Upper lobe of left lung (tissue), 6 donors: ENCODE results near the gene DST. TPM values are rescaled to one million over a fixed set of nuclear protein-coding genes. Genes with fewer than 3 reads are reported as not detected.

ENCODE experiments used
- ATAC-seq, 2 donors: fragments of 200-7000 bp; cut with Tn5 transposase; one replicate each; pipeline ENCODE4 v1.9.1; 2022; ENCODE audit warnings: mild to moderate bottlenecking in 2 of 2, moderate library complexity in 2 of 2; ENCODE audit not compliant: low FRiP score in 2 of 2
- DNase-seq, 2 donors: peaks; one replicate each; pipeline ENCODE4 v3.0.0-alpha.2; 2019 to 2020
- H3K27ac ChIP-seq, 4 donors: fragments of 200-600 bp; sonication (generic); one replicate each; pipeline ENCODE4 v1.5.1; 2016 to 2019
- H3K27me3 ChIP-seq, 4 donors: fragments of 200-600 bp; sonication (generic); one replicate each; pipeline ENCODE4 v1.5.1; 2017 to 2019
- H3K36me3 ChIP-seq, 4 donors: fragments of 200-600 bp; sonication (generic); one replicate each; pipeline ENCODE4 v1.5.1; 2016 to 2019
- H3K4me1 ChIP-seq, 4 donors: fragments of 200-600 bp; sonication (generic); one replicate each; pipeline ENCODE4 v1.5.1; 2018 to 2019
- H3K4me3 ChIP-seq, 4 donors: fragments of 200-600 bp; sonication (generic); one replicate each; pipeline ENCODE4 v1.5.1; 2017 to 2019; ENCODE audit warnings: mild to moderate bottlenecking in 2 of 4, moderate library complexity in 1 of 4
- H3K9me3 ChIP-seq, 4 donors: fragments of 200-600 bp; sonication (generic); one replicate each; pipeline ENCODE4 v1.5.1; 2018 to 2019
- EP300 ChIP-seq, 4 donors: sonication (generic); formaldehyde crosslinking; IDR thresholded peaks; one replicate each; pipeline ENCODE4 v1.5.1; 2017; ENCODE audit warnings: antibody characterized with exemption in 4 of 4, control low read depth in 2 of 4
- POLR2A ChIP-seq, 4 donors: fragments of 450-650 bp; IDR thresholded peaks; one replicate each; pipeline ENCODE4 v1.5.1; 2016 to 2017; ENCODE audit warnings: antibody characterized with exemption in 4 of 4, mild to moderate bottlenecking in 2 of 4
- POLR2AphosphoS5 ChIP-seq, 2 donors: sonication (generic); formaldehyde crosslinking; IDR thresholded peaks; one replicate each; pipeline ENCODE4 v1.5.1; 2017; ENCODE audit warnings: antibody characterized with exemption in 2 of 2
- WGBS, 2 donors: methylation state at CpG; one replicate each; pipeline ENCODE4 v1.1.5; 2017 to 2018; 5-methylcytosine and 5-hydroxymethylcytosine counted together
- total RNA-seq, 6 donors: library from RNA; depleted of rRNA in 4 of 6; stranded (reverse); fragments of >200 nt in 4 of 6; gene quantifications; one replicate each; pipeline versions ENCODE4 v1.1.0 to v1.2.1, GENCODE V29; 2016 to 2021
- TF ChIP-seq, protein P1 (sequence below), 6 experiments: fragments of 450-650 bp in 4 of 6; fragments of 200-600 bp in 2 of 6; sonication (generic) in 2 of 6; IDR thresholded peaks; one replicate each; pipeline ENCODE4 v1.5.1; 2016 to 2019; ENCODE audit warnings: antibody characterized with exemption in 6 of 6
- donor health status: DM: no; HTN: no; CAD: no; lungs with moderate emphysema.
- donor health status: DM: no; HTN: yes; CAD: no; lungs with severe emphysema.

DST gene
- total RNA-seq, 6 donors from 2014 or later, result 241 to 477 (median 341) TPM

DNA sequence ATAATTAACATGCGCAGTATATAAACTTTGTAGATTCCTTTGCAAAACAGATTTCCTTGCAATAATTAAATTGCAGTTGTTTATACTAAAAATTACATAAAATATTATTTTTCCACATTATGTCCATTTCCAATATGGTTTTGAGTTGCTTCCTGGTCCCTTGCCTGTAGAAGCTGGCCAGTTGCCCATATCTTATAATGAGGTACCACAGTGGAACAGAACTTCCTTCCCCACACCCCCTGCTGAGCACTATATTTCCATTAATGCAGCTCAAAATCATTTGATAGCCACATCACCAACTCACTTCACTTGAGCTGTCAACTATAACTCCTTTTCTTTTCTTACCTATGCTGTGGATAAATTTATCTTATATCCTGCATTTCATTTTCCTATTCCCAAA lies 194.6 kb downstream of the DST start:
- ATAC-seq, result no peak
- Histone ChIP-seq H3K9me3 (no peaks in the 10 kb centered on the region), H3K27ac (no peak overlapping the region), H3K4me1 (no peaks in the 10 kb centered on the region), H3K4me3 (no peak overlapping the region), H3K27me3 (no peaks in the 10 kb centered on the region), H3K36me3 (no peaks in the 10 kb centered on the region)
- no peak for DNase-seq
- TF ChIP-seq POLR2A (IDR thresholded peaks at IDR 0.05) (no peak), EP300 (IDR thresholded peaks at IDR 0.05) (no peak), POLR2AphosphoS5 (IDR thresholded peaks at IDR 0.05) (no peak)
- TF ChIP-seq, protein P1, sequence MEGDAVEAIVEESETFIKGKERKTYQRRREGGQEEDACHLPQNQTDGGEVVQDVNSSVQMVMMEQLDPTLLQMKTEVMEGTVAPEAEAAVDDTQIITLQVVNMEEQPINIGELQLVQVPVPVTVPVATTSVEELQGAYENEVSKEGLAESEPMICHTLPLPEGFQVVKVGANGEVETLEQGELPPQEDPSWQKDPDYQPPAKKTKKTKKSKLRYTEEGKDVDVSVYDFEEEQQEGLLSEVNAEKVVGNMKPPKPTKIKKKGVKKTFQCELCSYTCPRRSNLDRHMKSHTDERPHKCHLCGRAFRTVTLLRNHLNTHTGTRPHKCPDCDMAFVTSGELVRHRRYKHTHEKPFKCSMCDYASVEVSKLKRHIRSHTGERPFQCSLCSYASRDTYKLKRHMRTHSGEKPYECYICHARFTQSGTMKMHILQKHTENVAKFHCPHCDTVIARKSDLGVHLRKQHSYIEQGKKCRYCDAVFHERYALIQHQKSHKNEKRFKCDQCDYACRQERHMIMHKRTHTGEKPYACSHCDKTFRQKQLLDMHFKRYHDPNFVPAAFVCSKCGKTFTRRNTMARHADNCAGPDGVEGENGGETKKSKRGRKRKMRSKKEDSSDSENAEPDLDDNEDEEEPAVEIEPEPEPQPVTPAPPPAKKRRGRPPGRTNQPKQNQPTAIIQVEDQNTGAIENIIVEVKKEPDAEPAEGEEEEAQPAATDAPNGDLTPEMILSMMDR (IDR thresholded peaks at IDR 0.05), result no peak
- 95 to 96% methylated on average over 1 of the region's 1 CpG for WGBS, 2 donors

DNA sequence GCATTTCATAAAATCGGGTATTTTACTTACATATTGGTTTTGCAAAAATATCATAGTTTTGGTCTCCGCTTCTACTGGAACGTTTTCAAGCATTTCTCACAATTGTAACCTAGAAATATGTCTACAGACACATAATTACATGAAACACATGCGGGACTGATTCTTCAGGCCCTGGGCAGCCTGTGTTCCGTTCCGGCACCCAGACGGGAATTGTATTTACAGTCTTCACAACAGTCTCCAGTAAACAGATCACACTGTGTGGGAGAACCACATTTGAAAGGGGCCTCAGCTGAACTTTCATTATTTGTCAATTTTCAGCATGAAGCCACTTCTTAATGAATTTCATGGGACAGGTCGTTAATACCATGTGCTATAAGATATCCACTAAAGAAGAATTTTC lies 196.9 kb downstream of the DST start:
- 77 to 82% methylated on average over 8 of the region's 8 CpGs for WGBS, 2 donors
- TF ChIP-seq POLR2A (IDR thresholded peaks at IDR 0.05), result no peak
- TF ChIP-seq EP300 (IDR thresholded peaks at IDR 0.05), result no peak
- TF ChIP-seq, protein P1 (IDR thresholded peaks at IDR 0.05), result no peak
- TF ChIP-seq POLR2AphosphoS5 (IDR thresholded peaks at IDR 0.05), result no peak
- no peak for DNase-seq
- H3K4me1 ChIP-seq, result no peaks in the 10 kb centered on the region
- H3K27me3 ChIP-seq, result no peaks in the 10 kb centered on the region
- no peaks in the 10 kb centered on the region for H3K9me3 ChIP-seq
- H3K4me3 ChIP-seq, result no peak overlapping the region
- no peak overlapping the region for H3K27ac ChIP-seq
- peak in 1 of 2 donors; percentile 70 for ATAC-seq
- no peaks in the 10 kb centered on the region for H3K36me3 ChIP-seq

DNA sequence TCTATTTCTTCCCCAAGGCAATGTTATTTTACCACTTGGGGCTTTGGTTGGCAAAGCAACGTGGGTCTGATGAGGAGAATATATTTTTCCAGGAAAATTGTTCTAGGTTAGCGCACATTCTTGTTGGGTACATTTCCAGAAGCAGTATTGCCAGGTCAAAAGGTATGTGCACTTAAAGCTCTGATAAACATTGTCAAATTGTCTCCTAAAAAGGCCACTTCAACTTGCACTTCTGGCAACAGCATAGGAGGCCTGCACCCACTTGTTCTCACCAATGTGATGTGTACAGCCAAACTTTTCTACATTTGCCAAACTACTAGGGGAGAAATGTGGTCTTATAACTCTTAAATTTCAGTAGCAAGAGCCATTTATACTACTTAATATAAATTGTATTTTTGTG lies 197.8 kb downstream of the DST start:
- DNase-seq (no peak), ATAC-seq (no peak)
- no peaks in the 10 kb centered on the region for H3K27me3 ChIP-seq
- TF ChIP-seq, protein P1 (IDR thresholded peaks at IDR 0.05), result no peak
- no peak overlapping the region for H3K4me3 ChIP-seq
- no peaks in the 10 kb centered on the region for H3K36me3 ChIP-seq
- H3K4me1 ChIP-seq, result no peaks in the 10 kb centered on the region
- peaks cover 0 to under 1% (median 0%) of the 10 kb centered on the region in 4 donors for H3K9me3 ChIP-seq
- H3K27ac ChIP-seq, result no peak overlapping the region
- 56 to 63% methylated on average over 2 of the region's 2 CpGs for WGBS, 2 donors

DNA sequence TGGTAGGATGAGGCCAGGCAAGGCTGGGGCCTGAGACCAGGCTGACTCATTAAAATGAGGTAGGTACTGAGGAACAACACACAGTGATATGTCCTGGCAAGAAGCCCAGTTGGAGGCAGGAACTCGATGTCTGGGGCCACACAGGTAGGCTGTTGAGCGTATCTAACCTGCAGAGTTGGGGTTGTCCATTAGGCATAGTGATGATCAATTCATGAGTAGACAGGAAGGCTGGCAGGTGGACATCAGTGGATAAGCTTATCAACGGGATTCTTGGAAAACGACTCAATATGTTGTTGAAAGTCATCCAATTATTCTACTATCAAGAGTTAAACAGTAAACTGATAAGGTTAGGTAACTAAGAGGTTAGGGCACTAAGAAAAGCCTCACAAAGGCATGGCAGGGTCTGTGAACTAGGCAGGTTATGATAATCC lies 202.1 kb downstream of the DST start:
- Histone ChIP-seq H3K9me3 (peaks cover 0 to 5% (median 1%) of the 10 kb centered on the region in 4 donors), H3K36me3 (no peaks in the 10 kb centered on the region), H3K27ac (no peak overlapping the region), H3K4me3 (no peak overlapping the region), H3K27me3 (no peaks in the 10 kb centered on the region), H3K4me1 (no peaks in the 10 kb centered on the region)
- ATAC-seq (no peak), DNase-seq (no peak)
- TF ChIP-seq EP300 (IDR thresholded peaks at IDR 0.05) (no peak), POLR2A (IDR thresholded peaks at IDR 0.05) (no peak), POLR2AphosphoS5 (IDR thresholded peaks at IDR 0.05) (no peak)
- TF ChIP-seq, protein P1 (IDR thresholded peaks at IDR 0.05), result no peak
- WGBS, 2 donors, result 88 to 92% methylated on average over 4 of the region's 4 CpGs

DNA sequence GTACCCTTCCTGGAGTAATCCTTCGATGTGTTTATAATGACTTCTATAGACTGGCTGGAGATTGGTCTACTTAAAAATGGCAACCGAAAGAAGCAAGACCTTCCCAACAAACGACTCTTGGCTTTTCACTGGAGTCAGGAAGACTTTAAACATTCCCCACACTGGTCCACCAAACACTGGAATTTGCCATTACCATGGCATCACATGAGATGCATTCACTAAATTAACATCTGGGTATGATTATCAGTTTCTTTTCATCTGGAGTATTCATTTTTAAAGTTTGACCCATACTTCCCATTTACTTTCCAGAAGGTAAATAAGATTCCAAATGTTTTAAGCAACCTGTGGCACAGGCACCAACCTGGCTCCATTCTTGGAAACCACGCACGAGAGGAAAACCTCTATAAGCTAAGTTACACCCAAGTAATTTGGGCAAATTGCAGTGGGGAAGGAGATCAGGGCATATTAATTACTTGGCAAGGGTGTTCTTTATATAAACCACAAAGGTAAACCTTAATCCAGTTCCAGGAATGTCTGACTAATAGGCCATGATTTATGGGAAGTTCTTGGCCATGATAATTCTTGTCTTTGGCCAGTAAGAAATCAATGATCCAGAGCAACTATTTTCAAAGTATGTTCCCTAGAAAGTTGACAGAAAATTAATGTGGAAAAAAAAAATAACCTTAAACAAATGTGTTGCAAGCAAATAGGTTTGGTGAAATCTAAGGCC lies 205.4 kb downstream of the DST start:
- Histone ChIP-seq H3K27ac (no peak overlapping the region), H3K4me1 (no peaks in the 10 kb centered on the region), H3K4me3 (no peak overlapping the region), H3K27me3 (no peaks in the 10 kb centered on the region), H3K36me3 (no peaks in the 10 kb centered on the region), H3K9me3 (peaks cover 0 to 14% (median 4%) of the 10 kb centered on the region in 4 donors)
- DNase-seq, result no peak
- WGBS, 2 donors, result 79 to 84% methylated on average over 5 of the region's 5 CpGs
- TF ChIP-seq POLR2AphosphoS5 (IDR thresholded peaks at IDR 0.05) (no peak), EP300 (IDR thresholded peaks at IDR 0.05) (no peak), POLR2A (IDR thresholded peaks at IDR 0.05) (no peak)
- TF ChIP-seq, protein P1 (IDR thresholded peaks at IDR 0.05), result no peak
- no peak for ATAC-seq
